Suprapubic skin (tissue), 3 donors: Measurements from ENCODE around the gene POU2AF3.

ENCODE experiments used
- CTCF ChIP-seq, 2 donors: fragments of 200-600 bp in 1 of 2; fragments of 450-650 bp in 1 of 2; sonication (generic) in 1 of 2; IDR thresholded peaks; one replicate each; pipeline ENCODE4 v1.5.1; 2016 to 2019; ENCODE audit warnings: antibody characterized with exemption in 2 of 2, mild to moderate bottlenecking in 1 of 2, moderate library complexity in 1 of 2
- EP300 ChIP-seq: sonication (generic); formaldehyde crosslinking; IDR thresholded peaks from one replicate; pipeline ENCODE4 v1.6.1; 2017; ENCODE audit warnings: antibody characterized with exemption
- POLR2A ChIP-seq, 2 donors: fragments of 450-650 bp; IDR thresholded peaks; one replicate each; pipeline ENCODE4 v1.6.1; 2017; ENCODE audit warnings: antibody characterized with exemption in 2 of 2, mild to moderate bottlenecking in 2 of 2, moderate library complexity in 2 of 2

DNA sequence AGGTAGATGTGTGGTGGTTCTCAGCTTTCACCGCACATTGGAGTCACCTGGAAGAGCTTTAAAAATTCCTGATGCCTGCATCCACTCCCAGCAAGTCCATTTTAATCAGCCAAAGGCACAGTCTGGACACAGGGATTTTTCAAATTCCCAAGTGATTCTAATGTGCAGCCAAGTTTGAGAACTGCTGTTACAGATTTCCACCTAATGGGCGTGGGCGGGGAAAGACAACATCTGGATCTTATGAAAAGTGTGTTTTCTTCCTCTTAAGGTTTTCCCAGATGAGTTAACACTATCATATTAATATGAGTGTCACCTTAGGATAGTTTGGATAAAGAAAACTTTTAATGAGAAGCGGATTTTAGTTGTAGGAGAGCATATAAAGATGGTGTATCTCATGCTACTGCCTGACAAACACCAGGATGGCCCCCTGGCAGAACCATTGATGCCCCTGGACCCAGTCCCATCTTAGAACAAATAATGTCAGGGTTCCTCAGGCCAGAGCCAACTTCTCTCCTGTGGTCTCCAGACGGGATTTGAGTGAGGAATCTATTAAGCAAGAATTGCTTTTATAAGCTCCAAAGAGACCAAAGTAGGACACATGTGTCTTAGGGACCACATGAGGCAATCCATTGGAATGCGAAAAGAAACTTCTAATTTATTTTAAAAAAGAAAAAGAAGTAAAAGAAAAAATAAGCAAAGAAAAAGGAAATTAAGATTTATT is 48.8 kb downstream of the POU2AF3 start:
- no peak for TF ChIP-seq POLR2A (IDR thresholded peaks at IDR 0.05)
- TF ChIP-seq CTCF (IDR thresholded peaks at IDR 0.05) = no peak
- TF ChIP-seq EP300 = no peak
